NCI-H748 treated with DMSO at 0.1 percent for 48 hours (cell line): ENCODE data around the gene DUXA.

ENCODE experiments used
- DNase-seq: peaks from one replicate; lab custom pipeline; 2025; lab: John Stamatoyannopoulos, UW

The DUXA gene

DNA sequence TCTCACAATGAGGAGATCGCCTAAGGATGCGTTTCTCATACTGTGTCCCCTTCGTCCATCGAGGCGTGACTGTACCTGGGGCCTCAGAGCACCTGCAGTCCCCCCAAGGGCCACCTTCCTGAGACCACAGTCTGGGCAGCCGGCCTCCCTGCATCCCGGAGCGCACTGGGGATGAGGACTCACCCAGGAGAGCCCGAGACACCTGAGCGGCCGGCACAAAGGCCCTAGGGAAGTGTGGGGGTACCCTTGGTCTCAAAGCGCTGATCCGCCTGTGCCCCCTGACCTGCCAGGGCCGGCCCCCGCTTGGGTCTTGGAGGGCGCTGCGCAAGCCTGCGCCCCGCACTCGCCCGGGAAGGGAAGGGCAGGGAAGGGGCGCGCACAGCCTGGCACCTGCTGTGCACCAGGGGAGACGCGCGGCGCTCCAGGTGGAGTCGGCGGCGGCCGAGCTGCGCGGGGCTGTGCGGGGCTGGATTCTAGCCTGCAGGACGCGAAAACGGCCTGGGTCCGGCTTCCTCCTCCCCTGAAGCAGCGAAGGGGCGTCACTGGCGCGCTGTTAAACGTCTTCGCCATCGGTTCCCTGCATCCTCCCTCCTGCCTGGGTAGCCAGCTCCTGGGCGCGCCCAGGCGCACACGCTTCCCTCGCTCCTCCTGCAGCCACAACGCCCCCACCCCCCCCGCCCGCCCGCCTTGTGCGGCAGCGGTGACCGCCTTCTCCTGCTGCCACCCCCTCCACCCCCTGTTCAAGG lies 61.1 kb downstream of the DUXA start:
- DNase-seq: no peak
